ENCODE results near the gene SMARCA2.

The SMARCA2 gene

DNA sequence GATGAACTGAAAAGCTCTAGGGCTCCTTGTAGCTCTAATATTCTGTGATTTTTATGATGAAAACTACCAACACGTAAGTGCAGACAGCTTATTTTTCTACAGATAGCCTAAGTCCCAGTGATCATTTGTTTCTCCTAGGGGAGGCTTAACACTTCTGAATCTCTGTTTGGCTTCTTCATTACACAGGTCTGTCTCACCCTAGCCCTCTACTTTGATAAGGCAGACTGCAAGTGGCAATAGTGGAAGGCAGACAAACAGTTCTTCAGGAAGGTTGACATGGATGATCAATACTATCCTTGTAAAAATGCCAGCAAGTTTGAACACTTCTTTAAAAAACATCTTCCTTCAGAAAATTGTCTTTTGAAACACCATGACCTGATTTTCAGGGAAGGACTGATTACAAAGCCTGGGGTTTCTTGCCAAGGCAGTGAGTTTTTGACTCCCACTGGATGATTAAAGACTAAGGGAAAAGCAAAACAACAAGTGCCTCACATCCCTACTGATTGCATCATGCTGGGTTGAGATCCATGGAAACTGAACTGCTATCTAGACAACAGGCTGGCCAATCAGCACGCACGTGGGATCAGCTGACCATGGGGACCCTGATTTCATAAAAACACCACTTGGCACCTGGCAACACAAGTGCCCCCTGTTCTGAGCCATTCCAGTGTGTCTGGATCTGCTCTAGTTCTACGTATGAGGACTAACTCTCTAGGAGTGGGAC, 212.2 kb downstream of the SMARCA2 start:
- no peak for DNase-seq

DNA sequence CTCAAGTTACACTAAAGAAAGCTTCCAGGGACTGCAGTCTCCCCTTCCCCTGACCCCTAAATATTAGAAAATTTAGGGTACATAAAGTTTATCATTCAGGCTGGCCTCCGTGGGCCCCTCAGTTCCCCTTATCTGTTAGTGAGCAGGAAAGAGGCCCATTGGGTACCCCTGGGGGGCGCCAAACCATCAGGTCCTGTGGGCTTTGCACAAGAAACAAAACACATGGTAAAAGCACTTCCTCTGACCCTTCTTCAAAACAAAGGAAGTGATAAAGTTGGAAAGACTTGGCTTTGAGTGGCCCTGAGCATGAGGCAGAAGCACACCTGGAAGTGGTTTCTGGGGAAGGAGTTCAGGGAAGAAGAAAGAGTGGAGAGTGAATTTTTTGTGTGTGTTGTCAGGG, 213.0 kb downstream of the SMARCA2 start:
- DNase-seq = no peak

DNA sequence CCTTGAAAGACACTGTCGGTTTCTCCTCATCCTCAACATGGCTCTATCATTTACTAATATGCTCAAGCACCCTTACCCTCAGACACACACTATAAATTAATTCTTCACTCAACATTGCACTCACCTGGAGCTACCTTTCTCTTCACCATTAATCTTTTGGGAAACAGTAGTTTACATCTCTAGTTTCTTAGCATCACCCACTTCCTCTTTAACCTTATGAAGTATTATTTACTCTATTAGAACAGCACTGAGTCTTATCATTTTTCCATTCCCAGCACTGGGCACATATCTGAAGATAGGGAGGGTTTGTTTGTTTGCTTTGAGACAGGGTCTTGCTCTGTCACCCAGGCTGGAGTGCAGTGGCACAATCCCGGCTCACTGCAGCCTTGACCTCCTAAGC, 213.5 kb downstream of the SMARCA2 start:
- DNase-seq = no peak

DNA sequence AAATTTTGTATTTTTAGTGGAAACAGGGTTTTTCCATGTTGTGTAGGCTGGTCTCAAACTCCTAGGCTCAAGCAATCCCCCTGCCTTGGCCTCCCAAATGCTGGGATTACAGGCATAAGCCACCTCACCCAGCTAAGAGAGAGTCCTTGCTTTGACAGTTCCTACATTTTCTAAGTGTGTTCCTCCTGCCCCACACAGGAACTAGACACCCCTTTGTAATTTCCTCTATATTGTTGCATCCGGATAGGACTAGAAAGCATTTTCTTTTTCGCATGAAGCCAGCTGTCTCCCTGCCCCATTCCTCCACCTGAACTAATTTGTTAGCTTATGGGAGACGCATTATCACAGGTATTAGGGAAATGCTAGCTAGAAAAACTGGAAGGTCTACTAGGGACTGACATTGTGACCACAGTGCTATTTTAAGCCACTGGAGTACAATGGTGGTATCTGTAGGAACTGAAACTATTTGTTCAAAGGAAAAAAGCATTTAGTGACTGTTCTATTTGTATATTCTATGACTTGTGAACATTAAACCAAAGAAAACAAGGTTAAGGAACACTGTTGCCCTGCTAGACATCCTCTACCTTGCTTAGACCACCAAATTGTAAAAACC, 214.1 kb downstream of the SMARCA2 start:
- DNase-seq = no peak

DNA sequence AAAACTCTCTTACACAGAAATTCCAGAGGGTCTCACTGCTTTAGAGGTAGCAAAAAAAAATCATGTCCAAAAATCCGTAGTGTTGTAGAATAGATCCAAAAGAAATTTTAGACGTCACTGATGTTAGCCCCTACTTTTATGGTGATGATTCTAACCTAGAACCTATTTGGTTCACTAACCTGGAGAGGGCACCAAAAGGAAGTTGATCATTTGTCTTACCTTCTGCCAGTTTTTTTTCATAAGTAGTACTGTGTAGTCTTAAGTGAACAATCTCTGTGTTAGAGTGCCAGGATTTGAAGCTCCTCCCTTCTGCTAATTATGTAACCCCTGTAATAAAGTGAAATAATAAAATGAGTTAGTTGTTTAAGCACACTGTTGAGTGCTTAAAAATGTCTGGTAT, 215.2 kb downstream of the SMARCA2 start:
- no peak for DNase-seq

DNA sequence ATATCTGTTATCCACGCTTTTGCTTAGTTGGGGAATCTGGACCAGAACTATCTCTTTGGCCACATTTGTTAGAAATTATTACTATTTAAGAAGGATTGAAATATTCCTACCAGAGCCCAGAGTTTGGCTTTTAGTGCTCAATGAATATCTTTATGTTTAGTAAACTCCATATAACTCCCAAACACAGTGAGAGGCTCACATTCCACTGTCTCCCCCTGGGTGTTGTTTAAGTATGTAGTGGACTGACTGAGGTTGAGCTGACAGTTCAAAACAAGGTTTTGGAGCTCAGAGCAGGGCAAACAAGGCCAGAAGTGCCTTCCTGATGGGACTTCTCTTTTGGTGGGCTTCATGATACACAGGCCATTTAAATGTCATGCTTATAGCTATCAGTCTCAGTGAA, 216.0 kb downstream of the SMARCA2 start:
- no peak for DNase-seq

DNA sequence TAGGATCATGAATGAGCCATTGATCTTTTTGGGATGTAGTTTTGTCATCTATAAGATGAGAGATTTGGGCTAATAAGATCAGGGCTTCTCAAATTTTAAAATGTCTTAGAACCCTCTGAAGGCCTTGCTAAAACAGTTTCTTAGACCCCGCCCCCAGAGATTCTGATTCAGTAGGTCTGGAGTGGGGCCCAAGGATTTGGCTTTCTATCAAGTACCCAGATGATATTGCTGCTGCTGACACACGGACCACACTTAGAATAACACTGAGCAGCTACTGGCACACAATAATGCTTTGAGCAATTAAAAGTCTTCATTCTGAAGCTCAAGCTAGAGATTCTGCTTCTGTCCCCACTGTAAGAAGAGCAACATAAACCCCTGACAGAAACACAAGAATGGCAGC, 216.7 kb downstream of the SMARCA2 start:
- no peak for DNase-seq

DNA sequence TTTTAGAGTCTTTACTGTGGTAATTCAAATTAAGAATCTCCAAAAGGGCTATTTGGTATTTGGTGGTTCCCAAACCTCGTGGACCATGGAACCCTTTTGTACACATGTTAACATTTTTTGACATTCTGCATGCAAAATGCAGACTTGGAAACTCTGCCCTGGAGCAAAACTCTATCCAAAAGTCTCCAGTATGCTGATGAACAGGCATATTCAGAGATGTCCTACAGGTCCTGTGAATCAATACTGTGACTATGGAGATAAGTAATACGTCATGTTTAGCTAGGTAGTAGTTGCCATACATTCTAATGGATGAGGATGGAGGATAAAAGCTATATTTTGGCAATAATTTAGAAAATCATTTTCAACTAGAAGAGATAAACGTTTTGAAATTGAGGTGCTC, 218.1 kb downstream of the SMARCA2 start:
- no peak for DNase-seq

DNA sequence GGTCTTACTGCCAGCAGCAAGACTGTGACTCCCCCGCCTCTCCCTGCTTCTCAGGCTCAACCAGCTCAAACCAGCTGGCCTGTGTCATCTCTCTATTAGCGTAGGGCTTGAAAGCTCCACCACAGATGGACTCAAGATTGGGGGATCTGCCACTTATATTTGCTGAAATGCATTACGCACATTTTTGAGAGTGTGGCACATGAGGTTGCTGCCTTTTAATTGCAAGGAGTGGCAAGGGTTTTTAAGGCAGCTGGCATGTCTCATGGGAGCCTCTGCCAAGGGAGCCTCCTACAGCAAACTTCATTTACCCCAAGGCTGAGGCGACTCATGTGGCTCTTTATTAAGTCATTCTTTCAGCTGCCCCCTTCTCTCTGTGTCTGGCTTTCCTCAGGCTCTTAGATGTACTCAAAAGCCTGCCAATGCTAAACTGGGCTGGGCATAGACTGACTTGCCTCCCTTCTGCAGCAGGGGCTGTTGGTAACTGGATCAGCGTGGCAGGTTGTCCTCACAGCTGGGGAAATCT, 219.3 kb downstream of the SMARCA2 start:
- DNase-seq = no peak

DNA sequence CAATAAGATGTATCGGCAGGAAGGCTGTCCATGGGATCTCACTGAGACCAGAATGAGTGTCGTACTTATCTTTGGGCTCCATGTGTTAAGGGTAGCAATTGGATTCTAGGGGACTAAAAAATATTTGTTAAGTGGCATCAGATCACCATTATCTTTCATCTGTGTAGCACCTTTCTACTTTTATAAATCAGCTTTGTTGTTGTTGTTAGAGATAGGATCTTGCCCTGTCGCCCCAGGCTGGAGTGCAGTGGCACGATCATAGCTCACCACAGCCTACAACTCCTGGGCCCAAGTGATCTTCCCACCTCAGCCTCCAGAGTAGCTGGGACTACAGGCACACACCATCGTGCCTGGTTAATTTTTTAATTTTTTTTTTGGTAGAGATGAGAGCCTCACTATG, 220.5 kb downstream of the SMARCA2 start:
- no peak for DNase-seq

DNA sequence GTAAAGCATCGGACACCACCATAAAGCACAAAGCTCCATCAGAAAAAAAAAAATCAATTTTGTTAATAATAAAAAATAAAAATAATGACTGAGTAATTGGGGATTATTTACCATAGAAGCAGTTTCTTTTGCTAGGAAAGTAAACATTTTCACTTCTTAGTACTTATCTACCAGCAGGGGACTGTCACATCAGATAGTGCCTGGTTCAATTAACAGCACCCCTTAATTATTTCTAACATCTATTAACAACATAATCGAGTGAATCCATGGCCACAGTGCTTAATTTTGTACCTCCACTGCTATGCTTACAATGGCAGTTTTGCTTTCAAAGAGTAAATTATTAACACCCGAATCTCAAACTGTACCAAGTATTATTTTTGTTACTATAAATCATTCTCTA, 221.7 kb downstream of the SMARCA2 start:
- DNase-seq = no peak

DNA sequence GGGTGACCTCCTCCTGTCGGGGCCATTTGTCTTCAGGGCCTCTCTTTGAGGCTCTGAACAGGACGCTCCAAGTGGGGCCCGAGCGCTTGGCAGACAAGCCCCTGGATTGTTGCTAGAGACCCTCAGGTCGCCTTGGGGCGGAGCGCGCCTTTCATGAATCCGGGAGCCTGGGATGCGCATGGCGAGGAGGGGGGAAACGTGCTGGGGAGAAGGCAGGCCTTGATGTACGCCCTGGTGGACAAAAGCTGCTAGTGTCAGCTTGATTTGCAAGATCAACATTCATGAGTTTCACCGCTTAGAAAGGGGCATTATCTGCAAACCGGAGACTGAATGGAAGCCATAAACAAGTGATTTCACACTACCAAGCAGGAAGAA, 226.3 kb downstream of the SMARCA2 start:
- no peak for DNase-seq

DNA sequence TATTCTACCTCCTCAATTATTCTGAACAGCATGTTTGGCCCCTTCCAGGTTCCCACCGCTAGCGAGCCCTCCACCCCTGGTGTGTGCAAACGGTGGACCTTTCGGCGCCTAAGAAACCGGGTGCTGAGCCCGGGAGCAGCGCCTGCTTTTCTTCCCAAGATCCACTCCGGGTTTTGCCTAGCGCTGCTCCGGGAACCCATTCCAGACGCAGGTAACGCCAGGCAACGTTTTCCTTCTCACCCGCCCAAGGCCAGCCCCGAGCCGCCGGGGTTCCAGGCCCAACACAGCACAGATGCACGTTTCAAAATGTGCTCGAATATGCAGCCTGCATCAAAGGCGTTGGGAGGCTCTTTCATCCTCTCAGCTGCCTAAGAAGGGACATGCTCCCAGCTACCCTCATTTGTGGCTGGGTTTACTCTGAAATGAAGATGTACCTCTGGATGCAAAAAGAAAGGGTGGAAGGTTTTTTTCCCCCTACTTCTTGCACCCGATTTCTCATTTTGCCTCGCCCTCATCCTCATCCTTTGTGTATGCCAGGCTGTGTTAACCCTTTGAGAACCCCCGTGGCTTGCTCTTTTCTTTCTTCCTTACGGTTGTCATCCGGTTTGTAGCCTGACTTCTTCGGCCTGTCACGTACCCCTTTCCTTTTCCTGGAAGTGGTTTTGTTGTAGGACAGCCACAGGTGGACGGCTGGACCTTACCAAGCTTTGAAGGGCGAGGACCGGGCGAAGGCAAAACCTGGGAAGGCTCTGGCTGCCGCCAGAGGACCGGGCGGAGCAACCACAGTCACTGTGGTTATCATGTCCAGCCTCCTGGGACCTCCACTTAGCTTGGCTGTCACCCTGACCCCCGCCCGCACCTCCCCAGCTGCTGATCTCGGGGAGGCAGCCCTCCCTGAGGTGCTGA, 226.9 kb downstream of the SMARCA2 start:
- peak; percentile 6 for DNase-seq

DNA sequence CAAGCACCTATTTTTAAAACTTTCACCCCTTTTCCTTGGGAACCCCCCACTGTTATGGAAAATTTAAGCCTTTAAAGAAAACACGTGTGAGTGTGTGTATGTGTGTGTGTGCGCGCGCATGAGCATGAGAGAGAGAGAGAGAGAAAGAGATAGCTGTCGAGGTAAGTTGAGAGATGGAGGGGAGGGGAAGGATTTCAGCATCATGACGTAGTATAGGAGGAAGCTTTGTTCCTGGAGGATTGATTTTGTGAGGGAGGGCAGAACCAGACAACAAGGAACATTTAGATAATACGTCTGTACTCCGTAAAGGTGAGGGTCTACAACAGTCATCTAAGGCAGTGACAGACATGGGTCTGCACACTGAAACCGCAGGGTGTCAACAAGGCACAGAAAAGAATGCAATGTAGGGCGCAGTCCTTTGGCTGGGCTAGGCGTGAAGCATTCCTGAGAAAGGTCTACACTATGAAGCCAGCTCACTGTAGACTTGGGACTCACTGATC, 227.7 kb downstream of the SMARCA2 start:
- DNase-seq = no peak
